ENCODE data around the gene EFNA3. TPM values are rescaled to one million over a fixed set of nuclear protein-coding genes. Genes with fewer than 3 reads are reported as not detected.

The EFNA3 gene
- polyA plus RNA-seq, 1 donor from 2014 or later = 12.2 TPM

DNA sequence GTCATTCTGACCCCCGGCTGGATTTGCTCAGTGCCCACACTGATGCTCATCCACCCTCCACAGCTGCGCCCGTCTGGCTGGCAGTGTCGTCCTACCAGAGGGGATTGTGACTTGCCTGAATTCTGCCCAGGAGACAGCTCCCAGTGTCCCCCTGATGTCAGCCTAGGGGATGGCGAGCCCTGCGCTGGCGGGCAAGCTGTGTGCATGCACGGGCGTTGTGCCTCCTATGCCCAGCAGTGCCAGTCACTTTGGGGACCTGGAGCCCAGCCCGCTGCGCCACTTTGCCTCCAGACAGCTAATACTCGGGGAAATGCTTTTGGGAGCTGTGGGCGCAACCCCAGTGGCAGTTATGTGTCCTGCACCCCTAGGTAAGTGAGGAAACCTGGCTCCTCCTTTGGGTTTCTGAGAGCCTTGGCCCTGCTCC, 20.8 kb upstream of the EFNA3 start:
- H4K20me1 ChIP-seq (ENCODE audit: insufficient read depth) = no peaks in the 10 kb centered on the region
- no peak overlapping the region for H3K9ac ChIP-seq (ENCODE audit: low read length)
- no peak overlapping the region for H3K27ac ChIP-seq (ENCODE audit: low read length)
- TF ChIP-seq SMC3 (conservative IDR thresholded peaks at IDR 0.05; ENCODE audit: poor library complexity) (no peak), POLR2AphosphoS5 (IDR thresholded peaks at IDR 0.05) (no peak), MXI1 (conservative IDR thresholded peaks at IDR 0.05; ENCODE audit: poor library complexity, severe bottlenecking) (no peak), EZH2 (IDR thresholded peaks at IDR 0.05; ENCODE audit: borderline replicate concordance, insufficient read depth, low read length, poor library complexity, severe bottlenecking) (no peak), RAD21 (conservative IDR thresholded peaks at IDR 0.05) (no peak), TAF1 (IDR thresholded peaks at IDR 0.05; ENCODE audit: low read depth) (no peak), EP300 (conservative IDR thresholded peaks at IDR 0.05; ENCODE audit: poor library complexity, severe bottlenecking) (no peak)
- TF ChIP-seq, protein P1, sequence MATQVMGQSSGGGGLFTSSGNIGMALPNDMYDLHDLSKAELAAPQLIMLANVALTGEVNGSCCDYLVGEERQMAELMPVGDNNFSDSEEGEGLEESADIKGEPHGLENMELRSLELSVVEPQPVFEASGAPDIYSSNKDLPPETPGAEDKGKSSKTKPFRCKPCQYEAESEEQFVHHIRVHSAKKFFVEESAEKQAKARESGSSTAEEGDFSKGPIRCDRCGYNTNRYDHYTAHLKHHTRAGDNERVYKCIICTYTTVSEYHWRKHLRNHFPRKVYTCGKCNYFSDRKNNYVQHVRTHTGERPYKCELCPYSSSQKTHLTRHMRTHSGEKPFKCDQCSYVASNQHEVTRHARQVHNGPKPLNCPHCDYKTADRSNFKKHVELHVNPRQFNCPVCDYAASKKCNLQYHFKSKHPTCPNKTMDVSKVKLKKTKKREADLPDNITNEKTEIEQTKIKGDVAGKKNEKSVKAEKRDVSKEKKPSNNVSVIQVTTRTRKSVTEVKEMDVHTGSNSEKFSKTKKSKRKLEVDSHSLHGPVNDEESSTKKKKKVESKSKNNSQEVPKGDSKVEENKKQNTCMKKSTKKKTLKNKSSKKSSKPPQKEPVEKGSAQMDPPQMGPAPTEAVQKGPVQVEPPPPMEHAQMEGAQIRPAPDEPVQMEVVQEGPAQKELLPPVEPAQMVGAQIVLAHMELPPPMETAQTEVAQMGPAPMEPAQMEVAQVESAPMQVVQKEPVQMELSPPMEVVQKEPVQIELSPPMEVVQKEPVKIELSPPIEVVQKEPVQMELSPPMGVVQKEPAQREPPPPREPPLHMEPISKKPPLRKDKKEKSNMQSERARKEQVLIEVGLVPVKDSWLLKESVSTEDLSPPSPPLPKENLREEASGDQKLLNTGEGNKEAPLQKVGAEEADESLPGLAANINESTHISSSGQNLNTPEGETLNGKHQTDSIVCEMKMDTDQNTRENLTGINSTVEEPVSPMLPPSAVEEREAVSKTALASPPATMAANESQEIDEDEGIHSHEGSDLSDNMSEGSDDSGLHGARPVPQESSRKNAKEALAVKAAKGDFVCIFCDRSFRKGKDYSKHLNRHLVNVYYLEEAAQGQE (IDR thresholded peaks at IDR 0.05; ENCODE audit: borderline replicate concordance) = no peak
- TF ChIP-seq, protein P2, sequence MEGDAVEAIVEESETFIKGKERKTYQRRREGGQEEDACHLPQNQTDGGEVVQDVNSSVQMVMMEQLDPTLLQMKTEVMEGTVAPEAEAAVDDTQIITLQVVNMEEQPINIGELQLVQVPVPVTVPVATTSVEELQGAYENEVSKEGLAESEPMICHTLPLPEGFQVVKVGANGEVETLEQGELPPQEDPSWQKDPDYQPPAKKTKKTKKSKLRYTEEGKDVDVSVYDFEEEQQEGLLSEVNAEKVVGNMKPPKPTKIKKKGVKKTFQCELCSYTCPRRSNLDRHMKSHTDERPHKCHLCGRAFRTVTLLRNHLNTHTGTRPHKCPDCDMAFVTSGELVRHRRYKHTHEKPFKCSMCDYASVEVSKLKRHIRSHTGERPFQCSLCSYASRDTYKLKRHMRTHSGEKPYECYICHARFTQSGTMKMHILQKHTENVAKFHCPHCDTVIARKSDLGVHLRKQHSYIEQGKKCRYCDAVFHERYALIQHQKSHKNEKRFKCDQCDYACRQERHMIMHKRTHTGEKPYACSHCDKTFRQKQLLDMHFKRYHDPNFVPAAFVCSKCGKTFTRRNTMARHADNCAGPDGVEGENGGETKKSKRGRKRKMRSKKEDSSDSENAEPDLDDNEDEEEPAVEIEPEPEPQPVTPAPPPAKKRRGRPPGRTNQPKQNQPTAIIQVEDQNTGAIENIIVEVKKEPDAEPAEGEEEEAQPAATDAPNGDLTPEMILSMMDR (IDR thresholded peaks at IDR 0.05; ENCODE audit: poor library complexity, severe bottlenecking) = no peak
- no peaks in the 10 kb centered on the region for H3K9me3 ChIP-seq (ENCODE audit: low read length)
- no peaks in the 10 kb centered on the region for H3K79me2 ChIP-seq (replicated peaks; ENCODE audit: insufficient read depth, low read length)
- no peaks in the 10 kb centered on the region for H3K36me3 ChIP-seq (ENCODE audit: insufficient read depth, low read length)
- H3K4me3 ChIP-seq (ENCODE audit: low read length) = no peak overlapping the region
- H3K4me2 ChIP-seq (ENCODE audit: low read length) = no peak overlapping the region
- H2AFZ ChIP-seq (ENCODE audit: low read depth, low read length) = no peak overlapping the region
- H3F3A ChIP-seq (ENCODE audit: insufficient read depth, low read length, poor library complexity, severe bottlenecking) = no peaks in the 10 kb centered on the region
- no peaks in the 10 kb centered on the region for H3K27me3 ChIP-seq (ENCODE audit: insufficient read depth, low read depth, low read length)
- no peaks in the 10 kb centered on the region for H3K9me2 ChIP-seq (ENCODE audit: insufficient read depth, low read length)

DNA sequence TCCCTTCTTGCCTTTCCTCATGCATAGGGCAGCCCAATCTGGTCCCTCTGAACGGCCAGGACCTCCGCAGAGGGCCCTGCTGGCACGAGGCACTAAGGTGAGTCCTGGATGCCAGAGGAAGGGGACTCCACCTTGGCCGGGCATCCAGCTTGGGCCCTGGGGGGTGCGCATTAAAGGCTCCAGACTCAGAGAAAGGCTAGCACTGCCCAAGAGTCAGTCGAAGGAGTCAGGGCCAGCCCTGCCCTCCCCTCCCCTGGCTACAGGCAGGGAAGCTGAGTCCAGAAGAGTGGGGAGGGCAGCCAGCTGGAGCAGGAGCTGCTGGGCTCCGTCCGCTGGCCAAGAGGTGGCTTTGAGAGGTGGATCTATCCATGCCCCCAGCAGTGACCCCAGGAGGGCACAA, 17.9 kb upstream of the EFNA3 start:
- TF ChIP-seq, protein P2 (IDR thresholded peaks at IDR 0.05; ENCODE audit: poor library complexity, severe bottlenecking) = no peak
- TF ChIP-seq, protein P1 (IDR thresholded peaks at IDR 0.05; ENCODE audit: borderline replicate concordance) = no peak
- no peak for TF ChIP-seq RAD21 (conservative IDR thresholded peaks at IDR 0.05)
- Histone ChIP-seq H3K9me2 (ENCODE audit: insufficient read depth, low read length) (no peaks in the 10 kb centered on the region), H3K9ac (ENCODE audit: low read length) (no peak overlapping the region), H2AFZ (ENCODE audit: low read depth, low read length) (no peak overlapping the region), H3K27me3 (ENCODE audit: insufficient read depth, low read depth, low read length) (no peaks in the 10 kb centered on the region), H3K9me3 (ENCODE audit: low read length) (no peaks in the 10 kb centered on the region), H3K79me2 (replicated peaks; ENCODE audit: insufficient read depth, low read length) (peaks cover 8% of the 10 kb centered on the region), H4K20me1 (ENCODE audit: insufficient read depth) (no peaks in the 10 kb centered on the region), H3K36me3 (ENCODE audit: insufficient read depth, low read length) (no peaks in the 10 kb centered on the region), H3F3A (ENCODE audit: insufficient read depth, low read length, poor library complexity, severe bottlenecking) (no peaks in the 10 kb centered on the region), H3K4me3 (ENCODE audit: low read length) (no peak overlapping the region), H3K4me2 (ENCODE audit: low read length) (no peak overlapping the region), H3K27ac (ENCODE audit: low read length) (no peak overlapping the region)

Measured in neural cell (in vitro differentiated cells).